Fibroblast of mammary gland (primary cell): ENCODE data around the gene RFT1.

Experiments
- DNase-seq: peaks from one replicate; pipeline ENCODE4 v3.0.0-alpha.2; 2010; ENCODE audit warnings: low read depth
- H3K4me3 ChIP-seq: 2 replicates; pipeline ENCODE4 v1.5.1; 2011; ENCODE audit warnings: low read depth, mild to moderate bottlenecking, low read length, moderate library complexity; ENCODE audit not compliant: control insufficient read depth
- TF ChIP-seq, protein P1 (sequence below): conservative IDR thresholded peaks from 2 replicates; pipeline ENCODE4 v1.5.1; 2011; ENCODE audit warnings: low read depth, low read length, inconsistent platforms; ENCODE audit not compliant: control insufficient read depth, insufficient read depth

RFT1 gene

DNA sequence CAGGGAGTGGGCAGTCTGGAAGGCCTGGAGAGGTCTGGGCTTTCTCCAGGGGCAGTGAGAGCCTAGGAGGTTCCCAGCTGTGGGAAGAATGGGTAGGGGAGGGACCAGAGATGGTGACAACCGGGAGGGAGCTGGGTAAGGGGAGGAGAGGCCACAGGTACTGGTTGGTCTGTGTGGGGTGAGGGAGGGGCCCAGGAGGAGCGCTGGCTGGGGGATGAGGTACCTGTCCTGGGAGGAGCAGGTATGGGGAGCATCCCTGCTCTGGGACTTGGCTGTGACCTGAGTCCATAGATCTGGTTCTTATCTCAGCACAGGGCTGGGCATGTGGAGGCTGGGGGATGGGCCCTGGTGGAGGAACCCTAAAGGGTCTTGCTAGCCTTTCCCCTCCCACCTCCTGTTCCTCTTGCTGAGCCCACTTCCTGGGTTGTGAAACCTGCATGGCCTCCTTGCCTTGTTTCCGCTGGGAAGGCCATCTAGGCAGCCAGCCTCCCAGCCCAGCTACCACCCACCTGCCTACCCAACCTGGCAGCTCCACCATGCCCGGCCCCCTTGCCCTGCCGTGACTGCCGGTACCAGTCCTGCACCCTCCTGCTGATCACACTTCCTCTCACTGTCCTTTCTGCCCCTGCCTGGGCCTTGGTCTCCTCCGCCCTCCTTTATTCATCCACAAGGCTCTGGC, 41.7 kb upstream of the RFT1 start:
- H3K4me3 ChIP-seq = no peak overlapping the region
- no peak for DNase-seq

DNA sequence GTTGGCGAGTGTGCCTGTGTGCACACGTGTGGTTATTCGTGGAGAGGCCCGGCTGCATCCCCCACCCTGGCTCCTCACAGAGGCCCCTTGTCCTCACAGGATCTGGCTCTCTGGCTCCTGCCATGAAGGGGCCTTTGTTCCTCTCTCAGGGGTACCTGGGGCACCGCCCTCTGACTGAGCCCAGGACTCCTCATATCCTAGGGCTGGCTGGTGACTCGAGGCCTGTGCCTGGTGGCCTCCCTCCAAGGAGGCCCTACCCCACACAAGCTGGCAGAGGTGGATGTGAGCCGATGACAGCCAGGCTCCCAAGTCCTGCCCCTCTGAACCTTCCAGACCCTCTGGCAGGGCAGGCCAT, 40.8 kb upstream of the RFT1 start:
- TF ChIP-seq, protein P1, sequence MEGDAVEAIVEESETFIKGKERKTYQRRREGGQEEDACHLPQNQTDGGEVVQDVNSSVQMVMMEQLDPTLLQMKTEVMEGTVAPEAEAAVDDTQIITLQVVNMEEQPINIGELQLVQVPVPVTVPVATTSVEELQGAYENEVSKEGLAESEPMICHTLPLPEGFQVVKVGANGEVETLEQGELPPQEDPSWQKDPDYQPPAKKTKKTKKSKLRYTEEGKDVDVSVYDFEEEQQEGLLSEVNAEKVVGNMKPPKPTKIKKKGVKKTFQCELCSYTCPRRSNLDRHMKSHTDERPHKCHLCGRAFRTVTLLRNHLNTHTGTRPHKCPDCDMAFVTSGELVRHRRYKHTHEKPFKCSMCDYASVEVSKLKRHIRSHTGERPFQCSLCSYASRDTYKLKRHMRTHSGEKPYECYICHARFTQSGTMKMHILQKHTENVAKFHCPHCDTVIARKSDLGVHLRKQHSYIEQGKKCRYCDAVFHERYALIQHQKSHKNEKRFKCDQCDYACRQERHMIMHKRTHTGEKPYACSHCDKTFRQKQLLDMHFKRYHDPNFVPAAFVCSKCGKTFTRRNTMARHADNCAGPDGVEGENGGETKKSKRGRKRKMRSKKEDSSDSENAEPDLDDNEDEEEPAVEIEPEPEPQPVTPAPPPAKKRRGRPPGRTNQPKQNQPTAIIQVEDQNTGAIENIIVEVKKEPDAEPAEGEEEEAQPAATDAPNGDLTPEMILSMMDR = no peak
- no peak for DNase-seq
- H3K4me3 ChIP-seq = no peak overlapping the region

More for the DNA sequence above, 41.7 kb upstream of the RFT1 start:
- TF ChIP-seq, protein P1 = no peak

DNA sequence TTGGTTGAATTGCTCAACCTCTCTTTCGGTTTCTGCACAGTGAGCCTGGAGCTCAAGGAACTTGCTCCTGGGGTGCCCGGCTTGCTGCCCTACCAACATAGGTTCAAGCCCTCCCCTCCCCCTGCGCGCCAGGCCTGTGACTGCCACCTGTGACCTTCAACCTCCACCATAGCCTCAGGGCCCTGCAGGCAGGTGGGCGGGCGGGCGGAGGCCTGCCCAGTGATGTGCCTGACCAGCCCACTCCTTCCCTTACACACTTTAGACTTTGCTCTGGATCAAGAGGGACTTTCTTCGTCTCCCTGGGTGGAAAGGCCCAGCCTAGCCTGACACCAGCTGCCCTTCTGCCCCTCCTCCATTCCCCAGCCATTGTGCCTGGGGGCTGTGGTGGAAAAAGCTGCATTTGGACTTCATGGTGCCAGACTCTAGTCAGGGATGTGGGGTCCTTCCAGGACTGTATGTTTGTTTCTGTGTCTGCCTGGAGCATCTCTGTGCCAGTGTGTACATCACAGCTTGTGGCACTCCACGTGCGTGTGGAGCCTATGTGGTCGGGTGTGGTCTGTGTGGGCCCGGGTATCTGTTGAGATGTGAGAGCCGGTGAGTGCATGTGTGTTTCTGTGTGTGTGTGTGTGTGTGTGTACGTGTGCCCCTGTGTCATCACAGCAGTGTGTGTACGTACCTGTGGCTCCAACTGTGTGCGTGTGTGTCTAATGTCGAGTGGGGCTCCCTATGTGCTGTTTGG, 40.3 kb upstream of the RFT1 start:
- no peak overlapping the region for H3K4me3 ChIP-seq
- DNase-seq = no peak
- TF ChIP-seq, protein P1 = no peak

DNA sequence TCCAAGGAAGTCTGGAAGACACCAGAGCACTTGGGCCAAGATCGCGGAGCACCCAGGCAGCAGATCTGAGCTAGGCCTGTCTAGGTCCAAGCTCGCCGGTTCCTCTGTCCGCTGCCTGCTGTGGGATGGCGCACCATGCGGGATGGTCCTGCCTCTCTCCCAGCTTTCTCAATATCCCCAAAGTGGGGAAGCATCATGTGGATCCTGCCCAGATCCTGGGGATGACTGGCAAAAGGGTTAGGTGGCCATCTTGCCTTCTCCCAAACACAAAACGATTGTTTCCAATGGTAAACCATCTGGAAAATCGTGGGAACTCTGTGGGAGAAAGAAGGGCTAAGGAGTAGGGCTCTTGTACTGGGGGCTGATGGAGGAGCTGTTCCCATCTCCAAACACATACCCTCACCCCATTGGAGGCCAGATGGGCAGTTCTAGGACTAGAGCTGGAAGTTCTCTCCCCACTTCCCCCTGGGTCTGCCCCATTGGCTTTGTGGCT, 39.6 kb upstream of the RFT1 start:
- no peak for DNase-seq
- TF ChIP-seq, protein P1 = no peak
- H3K4me3 ChIP-seq = no peak overlapping the region

- DNase-seq = no peak
- H3K4me3 ChIP-seq = no peak overlapping the region
- TF ChIP-seq, protein P1 = no peak
These were observed 39.0 kb upstream of the RFT1 start for GRCh38 chr3:53169045-53169831.

GRCh38 chr3:53168175-53168923, 38.1 kb upstream of the RFT1 start:
- no peak for DNase-seq
- TF ChIP-seq, protein P1 = no peak
- H3K4me3 ChIP-seq = no peak overlapping the region
